Airway epithelial cell (primary cell): ENCODE data around the gene NANP. TPM values are rescaled to one million over a fixed set of nuclear protein-coding genes. Genes with fewer than 3 reads are reported as not detected.

Experiments used
- total RNA-seq: library from RNA; depleted of rRNA; stranded (reverse); fragments of >200 nt; gene quantifications from 2 replicates; pipeline ENCODE4 v1.2.3, GENCODE V29; 2015

The NANP gene
- total RNA-seq: 4.7 and 6.2 TPM in 2 replicates

GRCh38 chr20:25623736-25624499, at the start of gene NANP:
NANP (minus strand) TSS chr20:25624014; CDS start chr20:25623948, 66 bp downstream.

GRCh38 chr20:25584905-25585704, 38.7 kb downstream of the NANP start, which contains the start of gene NINL:
NINL (minus strand) TSS chr20:25585531; CDS start chr20:25526587, 58,944 bp downstream.

Other genes with a start within 250 kb of the NANP start
- 38.7 and 42.7 TPM in 2 replicates for gene ABHD12, start 233.2 kb downstream of the NANP start, total RNA-seq
- gene GINS1, start 216.3 kb downstream of the NANP start, total RNA-seq: 12.6 and 15.2 TPM in 2 replicates
- gene NINL, start 38.5 kb downstream of the NANP start, total RNA-seq: 3.0 and 3.7 TPM in 2 replicates
- gene ZNF337, start 72.8 kb upstream of the NANP start, total RNA-seq: 8.7 and 8.9 TPM in 2 replicates